IMR-90 (cell line): Measurements from ENCODE around the gene ZFYVE28. TPM values are rescaled to one million over a fixed set of nuclear protein-coding genes. Genes with fewer than 3 reads are reported as not detected.

ENCODE experiments used
- ATAC-seq: fragments of 200-7000 bp; cut with Tn5 transposase; 2 replicates; pipeline ENCODE4 v1.9.1; 2020; ENCODE audit warnings: low read depth, mild to moderate bottlenecking, moderate library complexity
- BruUV-seq: library from RNA; stranded (reverse); fragments of 400-500 nt; replicated peaks from 2 replicates; lab custom pipeline; 2021; lab: Mats Ljungman, UMichigan
- CTCF ChIA-PET: fragments of 300-600 bp; formaldehyde crosslinking; extraction: SDS; loops from one replicate; lab custom pipeline; 2021; ENCODE audit warnings: antibody characterized with exemption; lab: Yijun Ruan, JAX
- POLR2A ChIA-PET: fragments of 300-600 bp; sonication (Branson Sonifier 250); formaldehyde crosslinking; loops from one replicate; lab custom pipeline; 2022; ENCODE audit warnings: antibody characterized with exemption; ENCODE audit not compliant: unreplicated experiment; lab: Charles Lee
- DNase-seq: peaks from one replicate; pipeline ENCODE4 v3.0.0; 2013
- H2AFZ ChIP-seq: replicated peaks from 2 replicates; pipeline ENCODE3; 2013; ENCODE audit warnings: low read length, mild to moderate bottlenecking; ENCODE audit not compliant: poor library complexity
- H2AK5ac ChIP-seq: 2 replicates; pipeline ENCODE4 v1.6.1; 2013; ENCODE audit warnings: low read depth, low read length, inconsistent platforms
- H2AK9ac ChIP-seq: replicated peaks from 2 replicates; pipeline ENCODE3; 2013; ENCODE audit warnings: mild to moderate bottlenecking, low read depth, low read length, moderate library complexity; ENCODE audit not compliant: poor library complexity
- H2BK120ac ChIP-seq: 2 replicates; pipeline ENCODE4 v1.6.1; 2013; ENCODE audit warnings: low read depth, low read length, inconsistent platforms
- H2BK15ac ChIP-seq: 3 replicates; pipeline ENCODE4 v1.6.1; 2013; ENCODE audit warnings: low read depth, low read length, inconsistent platforms
- H2BK20ac ChIP-seq: 2 replicates; pipeline ENCODE4 v1.6.1; 2013; ENCODE audit warnings: low read depth, mild to moderate bottlenecking, inconsistent platforms, low read length, moderate library complexity
- H2BK5ac ChIP-seq: 2 replicates; pipeline ENCODE4 v1.6.1; 2013; ENCODE audit warnings: mild to moderate bottlenecking, low read depth, low read length, inconsistent platforms; ENCODE audit not compliant: poor library complexity, severe bottlenecking
- H3K14ac ChIP-seq: replicated peaks from 2 replicates; pipeline ENCODE4 v1.6.1; 2013; ENCODE audit warnings: low read depth, low read length, inconsistent platforms
- H3K18ac ChIP-seq: 2 replicates; pipeline ENCODE4 v1.6.1; 2013; ENCODE audit warnings: low read depth, low read length, control low read depth
- H3K23ac ChIP-seq: 2 replicates; pipeline ENCODE4 v1.6.1; 2013; ENCODE audit warnings: low read depth, low read length, inconsistent platforms
- H3K27ac ChIP-seq: 2 replicates; pipeline ENCODE4 v1.5.1; 2013; ENCODE audit warnings: mild to moderate bottlenecking, control low read depth, low read length; ENCODE audit not compliant: insufficient read depth
- H3K27me3 ChIP-seq: 2 replicates; pipeline ENCODE4 v1.6.1; 2013; ENCODE audit warnings: low read length; ENCODE audit not compliant: control insufficient read depth, insufficient read depth
- H3K36me3 ChIP-seq: 2 replicates; pipeline ENCODE4 v1.6.1; 2013; ENCODE audit warnings: low read length, mixed read lengths; ENCODE audit not compliant: control insufficient read depth, insufficient read depth
- H3K4ac ChIP-seq: 2 replicates; pipeline ENCODE4 v1.6.1; 2013; ENCODE audit warnings: low read depth, low read length, inconsistent platforms
- H3K4me1 ChIP-seq: 2 replicates; pipeline ENCODE4 v1.6.1; 2013; ENCODE audit warnings: low read length, mixed read lengths; ENCODE audit not compliant: control insufficient read depth, insufficient read depth
- H3K4me2 ChIP-seq: 2 replicates; pipeline ENCODE4 v1.6.1; 2013; ENCODE audit warnings: low read depth, mild to moderate bottlenecking, control low read depth, low read length, moderate library complexity
- H3K4me3 ChIP-seq: 2 replicates; pipeline ENCODE4 v1.5.1; 2013; ENCODE audit warnings: low read depth, mild to moderate bottlenecking, control low read depth, low read length, moderate library complexity; ENCODE audit not compliant: insufficient read depth
- H3K56ac ChIP-seq: 2 replicates; pipeline ENCODE4 v1.6.1; 2013; ENCODE audit warnings: low read length, inconsistent platforms; ENCODE audit not compliant: insufficient read depth; ENCODE audit errors: extremely low read depth
- H3K79me1 ChIP-seq, 2 experiments: 2 replicates each; pipeline ENCODE4 v1.6.1; 2013; ENCODE audit warnings: low read length in 2 of 2, inconsistent platforms in 1 of 2, low read depth in 1 of 2
- H3K9ac ChIP-seq: 2 replicates; pipeline ENCODE4 v1.6.1; 2013; ENCODE audit warnings: low read depth, low read length, control low read depth
- H3K9me1 ChIP-seq: 2 replicates; pipeline ENCODE4 v1.6.1; 2013; ENCODE audit warnings: low read length, inconsistent platforms; ENCODE audit not compliant: insufficient read depth
- H3K9me3 ChIP-seq: 2 replicates; pipeline ENCODE4 v1.6.1; 2013; ENCODE audit warnings: low read length; ENCODE audit not compliant: control insufficient read depth, insufficient read depth
- H4K20me1 ChIP-seq: 2 replicates; pipeline ENCODE4 v1.6.1; 2013; ENCODE audit warnings: low read length, inconsistent platforms; ENCODE audit not compliant: insufficient read depth
- H4K5ac ChIP-seq: 2 replicates; pipeline ENCODE4 v1.6.1; 2013; ENCODE audit warnings: mild to moderate bottlenecking, low read depth, low read length, control low read depth
- H4K8ac ChIP-seq, 2 experiments: 2 replicates each; pipeline ENCODE4 v1.6.1; 2013; ENCODE audit warnings: low read depth in 2 of 2, low read length in 2 of 2, control low read depth in 1 of 2, inconsistent platforms in 1 of 2
- H4K91ac ChIP-seq: 2 replicates; pipeline ENCODE4 v1.6.1; 2013; ENCODE audit warnings: low read depth, low read length, inconsistent platforms; ENCODE audit not compliant: insufficient read depth
- CHD1 ChIP-seq: IDR thresholded peaks from 2 replicates; pipeline ENCODE4 v1.6.1; 2012; ENCODE audit warnings: low read depth, low read length, improper control_type of control experiment
- FOS ChIP-seq: fragments of 150-350 bp; IDR thresholded peaks from 2 replicates; pipeline ENCODE4 v1.6.1; 2016; ENCODE audit warnings: low read depth, low read length
- RAD21 ChIP-seq: IDR thresholded peaks from 2 replicates; pipeline ENCODE4 v1.6.1; 2012; ENCODE audit warnings: low read length, improper control_type of control experiment
- RCOR1 ChIP-seq: IDR thresholded peaks from 2 replicates; pipeline ENCODE4 v1.6.1; 2012; ENCODE audit warnings: mild to moderate bottlenecking, low read length, improper control_type of control experiment; ENCODE audit not compliant: insufficient replicate concordance
- RFX5 ChIP-seq: IDR thresholded peaks from 2 replicates; pipeline ENCODE4 v1.8.0; 2012; ENCODE audit warnings: low read depth, mild to moderate bottlenecking, low read length, moderate library complexity
- WGBS, 2 experiments: methylation state at CpG; one replicate each; pipeline versions ENCODE4 v1.1.5 to v1.1.7; 2013; ENCODE audit warnings: missing lambda C conversion rate in 2 of 2; ENCODE audit not compliant: insufficient read length in 1 of 2; ENCODE audit errors: extremely low coverage in 2 of 2; 5-methylcytosine and 5-hydroxymethylcytosine counted together
- dilution Hi-C: fragments of 300-500 bp; cut with HindIII; formaldehyde crosslinking; loops from one replicate; pipeline ENCODE4 v1.14.3; 2018; ENCODE audit warnings: low sequenced_read_pairs; ENCODE audit not compliant: unreplicated experiment
- in situ Hi-C: fragments of 300-500 bp; cut with MboI; formaldehyde crosslinking; loops from 3 replicates; pipeline ENCODE4 v1.14.3; 2019; ENCODE audit warnings: low sequenced_read_pairs, inconsistent platforms, mixed read lengths
- intact Hi-C: fragments of 100-400 bp; cut with micrococcal nuclease; formaldehyde crosslinking; loops from 2 replicates; pipeline ENCODE4 v1.10.0; 2022
- polyA plus RNA-seq, 3 experiments: library from polyadenylated mRNA; depleted of rRNA; stranded (reverse); fragments of >200 nt; gene quantifications; 2 replicates each; pipeline ENCODE4 v1.2.3, GENCODE V29; 2012; ENCODE audit warnings: low replicate concordance in 1 of 3
- total RNA-seq: library from RNA; depleted of rRNA; stranded (reverse); fragments of >200 nt; gene quantifications from 2 replicates; pipeline ENCODE4 v1.2.3, GENCODE V29; 2012
- TF ChIP-seq, protein P1 (sequence below): fragments of 150-350 bp; IDR thresholded peaks from 2 replicates; pipeline ENCODE4 v1.6.1; 2016; ENCODE audit warnings: low read depth, mild to moderate bottlenecking, low read length, moderate library complexity, borderline replicate concordance

Gene ZFYVE28
- total and polyA plus RNA-seq, 2 of the 4 experiments (the other 2 are of a cell fraction): 0.36 to 1.2 TPM

DNA sequence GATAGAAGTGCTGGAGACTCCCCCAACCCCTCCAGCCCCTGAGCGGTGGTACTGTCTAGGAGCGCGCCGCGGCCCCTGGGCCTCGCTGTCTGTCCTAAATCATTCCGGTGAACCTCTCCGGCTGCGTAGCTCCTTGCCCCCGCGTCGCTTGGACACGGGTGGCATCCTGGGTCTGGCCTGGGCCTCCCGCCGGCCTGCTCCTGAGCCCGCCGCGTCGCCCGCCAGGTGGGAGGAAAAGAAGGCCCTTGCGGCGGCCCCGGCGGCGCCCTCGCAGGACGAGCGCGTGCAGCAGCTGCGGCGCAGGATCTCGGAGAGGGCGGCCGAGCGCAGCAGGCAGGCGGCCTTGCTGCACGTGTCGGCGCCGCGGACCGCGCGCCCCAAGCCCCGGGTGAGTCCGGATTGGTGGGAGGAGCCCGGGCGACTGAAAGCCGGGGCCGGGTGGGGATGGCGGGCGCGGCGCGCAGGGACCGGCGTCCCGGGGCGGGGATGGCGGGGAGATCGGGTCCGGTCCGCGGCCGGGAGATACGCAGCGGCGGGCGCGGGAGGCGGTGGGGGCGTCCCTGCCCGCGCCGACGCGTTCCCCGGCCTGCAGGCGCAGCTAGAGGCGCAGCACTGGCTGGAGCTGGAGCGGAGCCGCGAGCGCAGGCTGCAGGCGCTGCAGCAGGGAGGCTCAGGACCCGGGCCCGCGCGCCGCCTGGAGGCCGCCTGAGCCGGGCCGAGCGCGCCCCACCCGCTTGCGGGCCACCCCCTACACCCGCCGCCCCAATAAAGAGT, 44.0 kb upstream of the ZFYVE28 start (continued):
- no peak for TF ChIP-seq CHD1
- TF ChIP-seq FOS: no peak
- TF ChIP-seq RFX5: no peak

DNA sequence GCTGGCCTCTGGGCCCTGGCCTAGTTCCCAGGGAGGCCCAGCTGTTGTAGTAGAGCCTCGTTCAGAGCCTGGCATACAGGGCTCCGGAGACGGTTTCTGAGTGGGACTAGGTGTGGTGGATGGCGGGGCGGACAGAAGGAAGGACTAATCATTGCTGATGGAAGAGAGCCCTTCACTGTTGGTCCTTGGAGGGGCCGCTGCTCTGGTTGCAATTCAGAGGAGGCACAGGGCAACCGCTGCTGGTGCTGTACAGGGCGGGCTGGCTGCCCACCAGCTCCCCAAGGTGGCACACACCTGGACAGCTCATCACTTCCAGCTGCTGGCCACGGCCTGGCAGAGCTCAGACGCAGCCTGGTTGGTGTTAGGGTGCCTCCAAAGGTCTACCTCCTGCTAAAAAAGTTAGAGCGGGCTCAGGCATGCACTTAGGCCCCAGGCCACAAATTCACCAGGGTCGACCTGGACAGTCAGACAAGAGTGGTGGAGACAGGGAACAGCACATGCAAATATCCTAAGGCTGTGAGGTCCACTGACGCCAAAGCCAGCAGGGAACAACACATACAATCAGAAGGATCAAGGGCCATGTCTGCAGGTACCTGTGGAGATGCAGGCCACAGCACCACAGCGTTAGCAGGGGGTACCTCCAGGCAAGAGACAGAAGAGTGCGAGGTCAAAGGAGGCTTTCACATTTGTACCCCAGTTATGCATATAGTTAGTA, 43.0 kb upstream of the ZFYVE28 start:
- BruUV-seq: no TSS peak
- no peaks in the 10 kb centered on the region; the same call in 1 of the 2 replicates for H4K20me1 ChIP-seq
- H2BK20ac ChIP-seq: no peak overlapping the region
- peak overlapping the region; percentile 78; the same call in 1 of the 2 replicates for H3K23ac ChIP-seq
- no peak overlapping the region for H2BK5ac ChIP-seq
- H3K56ac ChIP-seq: no peak overlapping the region
- POLR2A ChIA-PET: no interaction called here
- intact Hi-C loops (loop anchor here (5.0 kb wide), 1 partner anchor 219 kb away; the partner anchor contains the start of genes HAUS3 and POLN), dilution Hi-C loops (no loop called here), in situ Hi-C loops (no loop called here)
- peaks cover 2% of the 10 kb centered on the region; the same call in 1 of the 2 replicates for H3K36me3 ChIP-seq
- H4K5ac ChIP-seq: no peak overlapping the region
- peaks cover 2% of the 10 kb centered on the region; the same call in 1 of the 2 replicates for H3K4me1 ChIP-seq
- no peak overlapping the region for H3K4me3 ChIP-seq
- peaks cover 12% of the 10 kb centered on the region for H3K27me3 ChIP-seq
- H3K18ac ChIP-seq: no peak overlapping the region
- no peak overlapping the region for H3K14ac ChIP-seq
- H3K4ac ChIP-seq: no peak overlapping the region
- no peaks in the 10 kb centered on the region for H3K79me1 ChIP-seq
- H2AFZ ChIP-seq: no peak overlapping the region
- H4K91ac ChIP-seq: no peak overlapping the region
- no peaks in the 10 kb centered on the region for H3K9me3 ChIP-seq
- H3K9me1 ChIP-seq: peaks cover 3% of the 10 kb centered on the region; the same call in 1 of the 2 replicates
- TF ChIP-seq RCOR1 (no peak), RFX5 (no peak), RAD21 (no peak)
- TF ChIP-seq, protein P1, sequence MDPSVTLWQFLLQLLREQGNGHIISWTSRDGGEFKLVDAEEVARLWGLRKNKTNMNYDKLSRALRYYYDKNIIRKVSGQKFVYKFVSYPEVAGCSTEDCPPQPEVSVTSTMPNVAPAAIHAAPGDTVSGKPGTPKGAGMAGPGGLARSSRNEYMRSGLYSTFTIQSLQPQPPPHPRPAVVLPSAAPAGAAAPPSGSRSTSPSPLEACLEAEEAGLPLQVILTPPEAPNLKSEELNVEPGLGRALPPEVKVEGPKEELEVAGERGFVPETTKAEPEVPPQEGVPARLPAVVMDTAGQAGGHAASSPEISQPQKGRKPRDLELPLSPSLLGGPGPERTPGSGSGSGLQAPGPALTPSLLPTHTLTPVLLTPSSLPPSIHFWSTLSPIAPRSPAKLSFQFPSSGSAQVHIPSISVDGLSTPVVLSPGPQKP: no peak
- 80% methylated on average over 3 of the region's 15 CpGs; no CpG with 5 or more reads in 1 of the 2 experiments for WGBS, 2 experiments
- H3K27ac ChIP-seq: no peak overlapping the region
- CTCF ChIA-PET: interaction anchor here (0.6 kb wide), 2 partner anchors 241 to 980 kb away, joined by 3 read pairs; no protein-coding TSS in a partner anchor
- H3K9ac ChIP-seq: no peak overlapping the region
- H2BK120ac ChIP-seq: no peak overlapping the region
- no peak overlapping the region for H2AK9ac ChIP-seq
- no peak overlapping the region for H2AK5ac ChIP-seq
- ATAC-seq: no peak
- H2BK15ac ChIP-seq: no peak overlapping the region
- DNase-seq: no peak
- no peak overlapping the region for H4K8ac ChIP-seq
- no peak overlapping the region for H3K4me2 ChIP-seq
